Upper lobe of right lung (tissue), 1 donor: ENCODE data around the gene FRMPD2. TPM values are rescaled to one million over a fixed set of nuclear protein-coding genes. Genes with fewer than 3 reads are reported as not detected.

Source experiments
- ATAC-seq: fragments of 200-7000 bp; cut with Tn5 transposase; one replicate; pipeline ENCODE4 v1.9.1; 2020; ENCODE audit warnings: mild to moderate bottlenecking, moderate library complexity
- DNase-seq: peaks from one replicate; pipeline ENCODE4 v3.0.0-alpha.2; 2020
- H3K27ac ChIP-seq: fragments of 200-600 bp; one replicate; pipeline ENCODE4 v1.8.0; 2022
- H3K27me3 ChIP-seq: fragments of 200-600 bp; one replicate; pipeline ENCODE4 v1.8.0; 2022; ENCODE audit warnings: mild to moderate bottlenecking
- H3K36me3 ChIP-seq: fragments of 200-600 bp; one replicate; pipeline ENCODE4 v1.8.0; 2022
- H3K4me1 ChIP-seq: fragments of 200-600 bp; one replicate; pipeline ENCODE4 v1.8.0; 2022
- H3K4me3 ChIP-seq: fragments of 200-600 bp; one replicate; pipeline ENCODE4 v1.8.0; 2022; ENCODE audit warnings: mild to moderate bottlenecking
- H3K9me3 ChIP-seq: fragments of 200-600 bp; one replicate; pipeline ENCODE4 v1.8.0; 2022
- CTCF ChIP-seq: fragments of 200-600 bp; IDR thresholded peaks from one replicate; pipeline ENCODE4 v1.8.0; 2022; ENCODE audit warnings: antibody characterized with exemption
- intact Hi-C: fragments of 100-400 bp; cut with DNase I; formaldehyde crosslinking; loops from one replicate; pipeline ENCODE4 v1.11.0; 2022
- long read RNA-seq: library from polyadenylated mRNA; unstranded; transcript quantifications from one replicate; pipeline ENCODE4 v2.0.0, GENCODE V29; 2021
- total RNA-seq: library from RNA; stranded (reverse); fragmentation: NEBNext Ultra II Directional; extraction: Animal tissue kit (Norgen Biotek cat#: 25700); gene quantifications from one replicate; pipeline ENCODE4 v1.2.1, GENCODE V29; 2021
- donor health status: DM: no; HTN: yes; CAD: no; lungs with severe emphysema.

FRMPD2 gene
- total RNA-seq = not detected
- long read RNA-seq = 0 reads

DNA sequence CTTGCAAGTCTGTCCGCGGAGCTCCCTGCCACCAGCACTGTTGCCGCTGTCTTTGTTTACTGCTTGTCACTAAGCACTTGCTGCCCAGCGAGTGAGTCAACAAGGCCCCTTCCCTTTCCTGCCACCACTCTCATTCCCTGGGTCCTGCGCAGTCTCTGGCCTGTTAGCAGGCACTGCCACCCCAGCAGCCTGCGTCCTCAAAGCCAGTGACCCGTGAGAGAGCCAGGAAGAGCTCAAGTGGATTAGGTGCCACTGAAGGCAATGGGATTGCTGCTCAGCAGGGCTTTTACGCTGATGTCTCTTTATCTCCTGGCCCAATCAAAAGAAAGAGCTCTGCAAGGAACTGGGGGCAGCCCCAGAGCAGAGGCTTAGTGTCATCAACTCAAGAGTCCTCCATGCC, at the start of gene FRMPD2:
Gene FRMPD2, minus strand, starts transcription at position 61 of the 400 bp plus-strand sequence. CDS start 129 bp downstream, outside the sequence.
- Histone ChIP-seq H3K9me3 (no peaks in the 10 kb centered on the region), H3K4me3 (no peak within 1 kb of the TSS), H3K27ac (no peak within 1 kb of the TSS), H3K4me1 (no peaks in the 10 kb centered on the region), H3K36me3 (no peaks in the 10 kb centered on the region), H3K27me3 (no peaks in the 10 kb centered on the region)
- DNase-seq = no peak
- TF ChIP-seq CTCF = no peak
- ATAC-seq = no peak
- intact Hi-C loops = no loop called here

GRCh38 chr10:48322017-48322416, 47.5 kb upstream of the FRMPD2 start:
- no peak overlapping the region for H3K4me3 ChIP-seq
- H3K4me1 ChIP-seq = peaks cover 6% of the 10 kb centered on the region
- intact Hi-C loops = no loop called here
- H3K36me3 ChIP-seq = no peaks in the 10 kb centered on the region
- ATAC-seq = no peak
- H3K9me3 ChIP-seq = no peaks in the 10 kb centered on the region
- TF ChIP-seq CTCF = no peak
- no peak for DNase-seq
- H3K27me3 ChIP-seq = no peaks in the 10 kb centered on the region
- no peak overlapping the region for H3K27ac ChIP-seq

DNA sequence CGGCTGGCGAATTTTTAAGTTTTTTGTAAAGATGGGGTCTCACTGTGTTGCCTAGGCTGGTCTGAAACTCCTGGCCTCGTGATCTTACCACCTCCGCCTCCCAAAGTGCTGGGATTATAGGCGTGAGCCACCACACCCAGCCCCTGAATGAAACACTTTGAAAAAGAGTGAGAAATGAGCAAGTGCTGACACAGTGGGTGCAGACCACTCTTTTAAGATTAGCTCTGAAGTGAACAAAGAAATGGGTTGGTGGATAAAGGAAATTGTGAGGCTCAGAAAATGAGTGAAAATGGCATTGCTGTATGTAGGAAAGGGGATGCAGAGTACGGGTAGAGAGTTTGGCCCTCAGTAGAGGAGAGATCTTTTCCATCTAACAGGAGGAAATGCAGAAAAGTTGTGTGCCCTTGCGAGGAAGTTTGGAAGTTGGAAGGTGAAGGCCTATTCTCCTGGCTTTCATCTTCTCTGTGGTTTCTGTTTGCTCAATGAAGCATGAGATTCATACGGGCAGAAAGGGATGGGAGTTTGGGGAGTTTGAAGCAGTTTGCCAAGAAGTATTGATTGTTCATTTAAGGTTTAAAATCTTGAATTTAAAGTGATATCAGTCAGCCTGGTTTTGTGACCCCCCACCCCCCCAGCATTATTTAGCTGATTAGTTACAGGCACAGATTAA, 43.0 kb upstream of the FRMPD2 start:
- intact Hi-C loops = no loop called here

DNA sequence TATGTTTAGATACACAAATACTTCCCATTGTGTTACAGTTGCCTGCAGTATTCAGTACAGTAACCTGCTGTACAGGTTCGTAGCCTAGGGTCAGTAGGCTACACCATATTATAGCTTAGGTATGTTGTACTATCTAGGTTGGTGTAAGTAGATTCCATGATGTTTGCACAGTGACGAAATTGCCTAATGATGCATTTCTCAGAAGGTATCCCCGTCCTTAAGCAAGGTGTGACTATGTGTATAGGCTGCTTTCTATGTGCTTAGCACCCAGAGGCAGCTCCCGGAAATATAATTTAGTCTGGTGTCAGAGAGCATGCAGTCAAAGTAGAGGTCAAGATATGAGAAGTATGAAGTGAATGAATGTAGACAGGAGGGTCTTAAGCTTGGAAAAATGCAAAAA, 41.7 kb upstream of the FRMPD2 start:
- H3K27me3 ChIP-seq = no peaks in the 10 kb centered on the region
- H3K4me3 ChIP-seq = no peak overlapping the region
- DNase-seq (no peak), ATAC-seq (peak; percentile 73)
- no peaks in the 10 kb centered on the region for H3K36me3 ChIP-seq
- H3K9me3 ChIP-seq = no peaks in the 10 kb centered on the region
- TF ChIP-seq CTCF = no peak
- no peak overlapping the region for H3K27ac ChIP-seq
- peaks cover 6% of the 10 kb centered on the region for H3K4me1 ChIP-seq
- intact Hi-C loops = no loop called here

More for the DNA sequence above, 43.0 kb upstream of the FRMPD2 start:
- no peak for DNase-seq
- Histone ChIP-seq H3K36me3 (no peaks in the 10 kb centered on the region), H3K27ac (no peak overlapping the region), H3K9me3 (no peaks in the 10 kb centered on the region), H3K4me1 (peaks cover 6% of the 10 kb centered on the region), H3K27me3 (no peaks in the 10 kb centered on the region), H3K4me3 (no peak overlapping the region)
- no peak for TF ChIP-seq CTCF
- no peak for ATAC-seq

DNA sequence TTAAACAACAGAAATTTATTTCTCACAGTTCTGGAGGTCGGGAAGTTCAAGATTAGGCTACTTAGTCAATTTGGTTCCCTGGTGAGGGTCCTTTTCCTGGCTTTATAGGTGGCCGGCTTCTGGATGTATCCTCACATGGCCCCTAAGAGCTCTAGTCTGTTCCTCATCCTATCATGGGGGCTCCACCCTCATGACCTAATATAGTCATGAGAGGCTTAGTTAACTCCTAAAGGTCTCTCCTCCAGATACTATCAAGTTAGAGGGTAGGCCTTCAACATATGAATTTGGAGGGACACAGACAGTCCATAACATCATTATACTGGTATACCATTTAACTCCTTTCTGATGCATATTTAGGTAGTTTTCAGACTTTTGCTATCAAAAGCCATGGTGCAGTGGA, 39.6 kb upstream of the FRMPD2 start:
- no peak for ATAC-seq
- intact Hi-C loops = no loop called here
- H3K27me3 ChIP-seq = no peaks in the 10 kb centered on the region
- H3K27ac ChIP-seq = no peak overlapping the region
- no peaks in the 10 kb centered on the region for H3K36me3 ChIP-seq
- no peaks in the 10 kb centered on the region for H3K9me3 ChIP-seq
- peaks cover 18% of the 10 kb centered on the region for H3K4me1 ChIP-seq
- no peak for TF ChIP-seq CTCF
- no peak overlapping the region for H3K4me3 ChIP-seq
- no peak for DNase-seq
